B cell (primary cell): ENCODE measurements around the gene CRISPLD2.

Source experiments
- CTCF ChIP-seq: fragments of 200-600 bp; IDR thresholded peaks from one replicate; pipeline ENCODE4 v1.8.0; 2022; ENCODE audit warnings: antibody characterized with exemption, mild to moderate bottlenecking
- EZH2 ChIP-seq: IDR thresholded peaks from 2 replicates; pipeline ENCODE4 v1.6.1; 2012; ENCODE audit warnings: borderline replicate concordance, low read depth, mild to moderate bottlenecking, moderate library complexity, low read length; ENCODE audit not compliant: insufficient read depth, poor library complexity, severe bottlenecking

GRCh38 chr16:84949772-84950436 lies 130.1 kb downstream of the CRISPLD2 start:
- TF ChIP-seq CTCF (no peak), EZH2 (no peak)
